RWPE1 (cell line): ENCODE measurements around the gene HTT-AS.

Experiments used
- CTCF ChIA-PET: fragments of 350-600 bp; sonication (Branson Sonifier 250); formaldehyde crosslinking; extraction: SDS; loops from one replicate; lab custom pipeline; 2021; lab: Yijun Ruan, JAX
- POLR2A ChIA-PET: fragments of 400-600 bp; formaldehyde crosslinking; extraction: SDS; loops from one replicate; lab custom pipeline; 2020; ENCODE audit warnings: antibody characterized with exemption; ENCODE audit not compliant: low non-redundant PET; lab: Yijun Ruan, JAX
- DNase-seq: peaks from one replicate; pipeline ENCODE4 v3.0.0; 2012; ENCODE audit warnings: low spot score
- H3K27ac ChIP-seq: fragments of 450-650 bp; 2 replicates; pipeline ENCODE4 v1.5.1; 2017
- CTCF ChIP-seq: fragments of 450-650 bp; conservative IDR thresholded peaks from 2 replicates; pipeline ENCODE4 v1.5.1; 2017; ENCODE audit warnings: low read depth, mild to moderate bottlenecking

HTT-AS gene

GRCh38 chr4:3070709-3071500 is 3.4 kb downstream of the HTT-AS start:
- DNase-seq: no peak
- H3K27ac ChIP-seq: no peak overlapping the region
- ChIA-PET CTCF (no interaction called here), POLR2A (no interaction called here)
- no peak for TF ChIP-seq CTCF

GRCh38 chr4:3069661-3070199 is 4.6 kb downstream of the HTT-AS start:
- ChIA-PET POLR2A (no interaction called here), CTCF (interaction anchor here (0.6 kb wide), 1 partner anchor 40 kb away, joined by 5 read pairs; no protein-coding TSS in a partner anchor)
- TF ChIP-seq CTCF: no peak
- DNase-seq: no peak
- H3K27ac ChIP-seq: no peak overlapping the region

GRCh38 chr4:3067473-3068001 is 6.8 kb downstream of the HTT-AS start:
- ChIA-PET CTCF (no interaction called here), POLR2A (no interaction called here)
- H3K27ac ChIP-seq: no peak overlapping the region
- TF ChIP-seq CTCF: no peak
- no peak for DNase-seq

- CTCF ChIA-PET: no interaction called here
- H3K27ac ChIP-seq: no peak overlapping the region
- TF ChIP-seq CTCF: no peak
- DNase-seq: no peak
- POLR2A ChIA-PET: no interaction called here
Observed at GRCh38 chr4:3066836-3067400, 7.4 kb downstream of the HTT-AS start.

- POLR2A ChIA-PET: no interaction called here
- CTCF ChIA-PET: no interaction called here
- DNase-seq: no peak
- H3K27ac ChIP-seq: no peak overlapping the region
- TF ChIP-seq CTCF: no peak
Observed at GRCh38 chr4:3065551-3065950, 8.8 kb downstream of the HTT-AS start.

GRCh38 chr4:3062471-3062870 is 11.9 kb downstream of the HTT-AS start:
- CTCF ChIA-PET: interaction anchor here (0.6 kb wide), 1 partner anchor 1043 kb away, joined by 3 read pairs; no protein-coding TSS in a partner anchor
- H3K27ac ChIP-seq: no peak overlapping the region
- TF ChIP-seq CTCF: no peak
- POLR2A ChIA-PET: no interaction called here
- DNase-seq: no peak
